ENCODE results near the gene PPM1K.

The PPM1K gene

DNA sequence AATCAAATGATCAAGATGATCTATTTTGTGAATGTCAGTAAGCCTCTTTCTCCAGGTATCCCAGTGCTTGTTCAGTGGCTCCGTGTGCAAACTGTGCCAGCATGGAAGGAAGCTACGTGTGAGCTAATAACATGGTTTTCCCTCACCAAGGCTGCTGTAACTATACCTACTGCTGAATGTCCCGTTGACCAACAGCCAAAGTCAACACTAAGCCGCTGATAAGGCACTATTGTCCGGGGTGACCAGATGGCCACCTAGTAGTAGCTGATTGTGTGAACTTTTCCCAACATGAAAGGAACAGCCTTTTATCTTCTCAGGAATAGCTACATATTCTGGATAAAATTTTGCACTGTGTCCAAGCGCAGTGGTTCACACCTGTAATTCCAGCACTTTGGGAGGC lies 68.0 kb downstream of the PPM1K start:
- no peak for DNase-seq

- DNase-seq: no peak
Observed at GRCh38 chr4:88215351-88215750, 69.0 kb downstream of the PPM1K start.

- no peak for DNase-seq
Observed at GRCh38 chr4:88212253-88212561, 72.2 kb downstream of the PPM1K start.

DNA sequence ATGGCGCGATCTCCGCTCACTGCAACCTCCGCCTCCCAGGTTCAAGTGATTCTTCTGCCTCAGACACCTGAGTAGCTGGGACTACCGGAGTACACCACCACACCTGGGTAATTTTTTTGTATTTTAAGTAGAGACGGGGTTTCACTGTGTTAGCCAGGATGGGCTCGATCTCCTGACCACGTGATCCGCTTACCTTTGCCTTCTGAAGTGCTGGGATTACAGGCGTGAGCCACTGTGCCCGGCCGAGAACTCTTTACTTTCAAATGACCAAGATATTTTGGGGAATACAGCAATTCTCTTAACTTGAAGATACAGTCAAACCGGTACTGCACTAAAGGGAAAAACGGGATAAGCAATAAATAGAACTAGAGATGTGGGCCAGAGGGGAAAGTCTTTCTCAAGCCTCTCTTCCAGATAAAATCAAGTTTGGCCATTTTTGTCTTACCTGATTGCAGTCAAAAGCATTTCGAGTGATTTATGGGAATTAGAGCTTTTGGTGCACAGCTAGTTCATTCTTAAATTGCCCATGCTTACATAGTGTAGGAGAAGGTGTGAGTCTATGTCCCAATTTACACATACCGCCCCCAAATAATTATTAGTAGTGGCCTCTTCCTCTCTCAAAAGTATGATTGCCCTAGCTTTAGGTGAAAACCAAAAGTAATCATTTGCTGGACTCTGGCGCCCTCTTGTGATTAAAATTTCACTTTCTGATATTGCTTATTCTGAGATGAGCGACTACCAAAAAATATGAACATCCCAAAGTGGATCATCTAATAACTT lies 72.7 kb downstream of the PPM1K start:
- peak; percentile 58 for DNase-seq

DNA sequence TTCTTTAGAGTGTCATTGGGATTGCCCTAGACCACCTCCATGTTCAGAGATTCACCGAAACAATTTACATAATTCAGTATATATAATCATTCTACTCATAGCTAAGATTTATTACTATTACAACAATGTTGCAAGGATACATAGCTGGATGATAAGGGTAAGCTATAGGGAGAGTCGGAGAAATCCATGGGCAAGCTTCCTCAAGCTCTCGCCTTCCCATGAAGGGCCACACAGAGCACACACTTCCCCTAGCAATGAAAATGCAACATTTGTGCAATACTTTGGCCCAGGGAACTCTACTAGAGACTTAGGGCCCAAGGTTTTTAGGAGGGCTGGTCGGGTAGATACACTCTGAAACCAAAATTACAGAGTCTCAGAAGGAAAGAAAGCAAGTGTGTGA lies 76.2 kb downstream of the PPM1K start:
- DNase-seq: no peak

Measured in NCI-H1694 (cell line).